SK-N-SH (cell line): ENCODE results near the gene TRIM8. TPM values are rescaled to one million over a fixed set of nuclear protein-coding genes. Genes with fewer than 3 reads are reported as not detected.

Experiments
- CTCF ChIA-PET: fragments of 300-600, 350-600 bp; formaldehyde crosslinking; extraction: SDS; loops from one replicate; lab custom pipeline; 2021; lab: Yijun Ruan, JAX
- POLR2A ChIA-PET: fragments of 350-600 bp; sonication (Branson Sonifier 250); formaldehyde crosslinking; extraction: SDS; loops from one replicate; lab custom pipeline; 2020; ENCODE audit warnings: antibody characterized with exemption, inconsistent platforms; lab: Yijun Ruan, JAX
- DNase-seq: peaks from one replicate; pipeline ENCODE4 v3.0.0; 2012
- H2AFZ ChIP-seq: fragments of 200-600 bp; sonication (generic); 2 replicates; pipeline ENCODE4 v1.8.1; 2016; ENCODE audit warnings: antibody characterized with exemption, mild to moderate bottlenecking, low read depth
- H3F3A ChIP-seq: fragments of 200-600 bp; sonication (generic); replicated peaks from 2 replicates; pipeline ENCODE3; 2016; ENCODE audit warnings: antibody characterized with exemption, mild to moderate bottlenecking; ENCODE audit not compliant: insufficient read depth
- H3K27ac ChIP-seq, 2 experiments: fragments of 200-500 bp in 1 of 2; fragments of 200-600 bp in 1 of 2; sonication (Bioruptor generic) in 1 of 2; sonication (generic), shearing (Covaris generic) in 1 of 2; 2 replicates each; pipeline versions ENCODE4 v1.5.1 to v1.6.1; 2014 to 2016; ENCODE audit warnings: low read depth in 2 of 2, inconsistent platforms in 1 of 2, low read length in 1 of 2, mild to moderate bottlenecking in 1 of 2, mixed read lengths in 1 of 2
- H3K27me3 ChIP-seq: fragments of 200-600 bp; sonication (generic), shearing (Covaris generic); 2 replicates; pipeline ENCODE4 v1.6.1; 2016; ENCODE audit warnings: mixed run types; ENCODE audit not compliant: insufficient read depth
- H3K36me3 ChIP-seq, 2 experiments: fragments of 200-500 bp in 1 of 2; fragments of 200-600 bp in 1 of 2; sonication (Bioruptor generic) in 1 of 2; sonication (generic) in 1 of 2; replicated peaks in 1 of 2; 2 replicates each; pipeline versions ENCODE3 to v1.5.1; 2014 to 2016; ENCODE audit warnings: low read length in 1 of 2, mild to moderate bottlenecking in 1 of 2; ENCODE audit not compliant: insufficient read depth in 2 of 2, control insufficient read depth in 1 of 2
- H3K4me1 ChIP-seq, 2 experiments: fragments of 200-500 bp in 1 of 2; fragments of 200-600 bp in 1 of 2; sonication (Bioruptor generic) in 1 of 2; sonication (generic), shearing (Covaris generic) in 1 of 2; 2 replicates each; pipeline versions ENCODE4 v1.5.1 to v1.6.1; 2014 to 2016; ENCODE audit warnings: low read depth in 1 of 2, low read length in 1 of 2, mixed run types in 1 of 2; ENCODE audit not compliant: insufficient read depth in 2 of 2, control insufficient read depth in 1 of 2
- H3K4me2 ChIP-seq: fragments of 200-600 bp; sonication (generic), shearing (Covaris generic); 2 replicates; pipeline ENCODE4 v1.6.1; 2017; ENCODE audit warnings: mixed run types
- H3K4me3 ChIP-seq, 2 experiments: fragments of 200-500 bp in 1 of 2; fragments of 200-600 bp in 1 of 2; sonication (Bioruptor generic) in 1 of 2; sonication (generic), shearing (Covaris generic) in 1 of 2; 2 replicates each; pipeline versions ENCODE4 v1.5.1 to v1.8.1; 2014 to 2016; ENCODE audit warnings: low read depth in 2 of 2, inconsistent platforms in 1 of 2, low read length in 1 of 2, mild to moderate bottlenecking in 1 of 2, mixed read lengths in 1 of 2, moderate library complexity in 1 of 2
- H3K79me2 ChIP-seq: fragments of 200-600 bp; sonication (generic); 2 replicates; pipeline ENCODE4 v1.8.1; 2017; ENCODE audit warnings: mild to moderate bottlenecking; ENCODE audit not compliant: insufficient read depth
- H3K9ac ChIP-seq: fragments of 200-600 bp; sonication (generic); 2 replicates; pipeline ENCODE4 v1.6.1; 2017; ENCODE audit warnings: mixed run types
- H3K9me2 ChIP-seq: fragments of 200-600 bp; sonication (generic); 2 replicates; pipeline ENCODE4 v1.6.1; 2017; ENCODE audit warnings: mixed run types
- H3K9me3 ChIP-seq: fragments of 200-600 bp; sonication (generic); 2 replicates; pipeline ENCODE4 v1.6.1; 2017; ENCODE audit warnings: mixed run types, mild to moderate bottlenecking, moderate library complexity
- H4K20me1 ChIP-seq: fragments of 200-600 bp; sonication (generic); 2 replicates; pipeline ENCODE4 v1.6.1; 2017; ENCODE audit warnings: mild to moderate bottlenecking, mixed run types; ENCODE audit not compliant: insufficient read depth
- FOSL2 ChIP-seq: IDR thresholded peaks from 2 replicates; pipeline ENCODE4 v1.4.0; 2012; ENCODE audit warnings: low read depth, mild to moderate bottlenecking, moderate library complexity, borderline replicate concordance
- GABPA ChIP-seq: IDR thresholded peaks from 2 replicates; pipeline ENCODE4 v1.4.0; 2012; ENCODE audit warnings: low read depth, mild to moderate bottlenecking
- GATA2 ChIP-seq: sonication (generic); formaldehyde crosslinking; IDR thresholded peaks from 2 replicates; pipeline ENCODE4 v1.5.0; 2020; ENCODE audit warnings: mild to moderate bottlenecking, missing genetic modification reagents
- JUND ChIP-seq: IDR thresholded peaks from 2 replicates; pipeline ENCODE4 v1.4.0; 2012
- MXI1 ChIP-seq: IDR thresholded peaks from 2 replicates; pipeline ENCODE4 v1.6.1; 2012; ENCODE audit warnings: mild to moderate bottlenecking, low read depth, low read length, improper control_type of control experiment
- NRF1 ChIP-seq: IDR thresholded peaks from 2 replicates; pipeline ENCODE4 v1.6.1; 2012; ENCODE audit warnings: low read depth, mild to moderate bottlenecking, low read length
- POLR2AphosphoS5 ChIP-seq: IDR thresholded peaks from 2 replicates; pipeline ENCODE4 v1.6.1; 2012; ENCODE audit warnings: low read depth, low read length
- RFX5 ChIP-seq: IDR thresholded peaks from 2 replicates; pipeline ENCODE4 v1.6.1; 2012; ENCODE audit warnings: mild to moderate bottlenecking, improper control_type of control experiment, low read length
- SMC3 ChIP-seq: IDR thresholded peaks from 2 replicates; pipeline ENCODE4 v1.6.1; 2012; ENCODE audit warnings: low read depth, low read length, improper control_type of control experiment
- WGBS: methylation state at CpG from one replicate; pipeline ENCODE4 v1.1.6; 2017; ENCODE audit warnings: low lambda C conversion rate; 5-methylcytosine and 5-hydroxymethylcytosine counted together
- polyA plus RNA-seq, 3 experiments: library from polyadenylated mRNA; depleted of rRNA; stranded (reverse); fragments of >200 nt; gene quantifications; 2 replicates each; pipeline ENCODE4 v1.2.3, GENCODE V29; 2012
- TF ChIP-seq, protein P1 (sequence below): IDR thresholded peaks from 2 replicates; pipeline ENCODE4 v1.6.1; 2012; ENCODE audit warnings: mild to moderate bottlenecking, low read depth, low read length, moderate library complexity
- TF ChIP-seq, protein P2 (sequence below): IDR thresholded peaks from 2 replicates; pipeline ENCODE4 v1.4.0; 2012; ENCODE audit warnings: low read depth, borderline replicate concordance
- TF ChIP-seq, protein P3 (sequence below): fragments of 150-350 bp; IDR thresholded peaks from 2 replicates; pipeline ENCODE4 v1.6.1; 2017; ENCODE audit warnings: antibody characterized with exemption, low read length, low read depth, borderline replicate concordance

The TRIM8 gene
- polyA plus RNA-seq, 1 of the 3 experiments (the other 2 are of a cell fraction), result 108 TPM

DNA sequence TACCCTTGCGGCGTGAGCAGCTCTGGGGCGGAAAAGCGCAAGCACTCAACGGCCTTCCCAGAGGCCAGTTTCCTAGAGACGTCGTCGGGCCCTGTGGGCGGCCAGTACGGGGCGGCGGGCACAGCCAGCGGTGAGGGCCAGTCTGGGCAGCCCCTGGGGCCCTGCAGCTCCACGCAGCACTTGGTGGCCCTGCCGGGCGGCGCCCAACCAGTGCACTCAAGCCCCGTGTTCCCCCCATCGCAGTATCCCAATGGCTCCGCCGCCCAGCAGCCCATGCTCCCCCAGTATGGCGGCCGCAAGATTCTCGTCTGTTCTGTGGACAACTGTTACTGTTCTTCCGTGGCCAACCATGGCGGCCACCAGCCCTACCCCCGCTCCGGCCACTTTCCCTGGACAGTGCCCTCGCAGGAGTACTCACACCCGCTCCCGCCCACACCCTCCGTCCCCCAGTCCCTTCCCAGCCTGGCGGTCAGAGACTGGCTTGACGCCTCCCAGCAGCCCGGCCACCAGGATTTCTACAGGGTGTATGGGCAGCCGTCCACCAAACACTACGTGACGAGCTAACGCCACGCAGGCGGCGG, 12.6 kb downstream of the TRIM8 start:
- no peaks in the 10 kb centered on the region for H3K9me2 ChIP-seq
- H4K20me1 ChIP-seq, result peaks cover 40% of the 10 kb centered on the region
- H2AFZ ChIP-seq, result no peak overlapping the region
- H3K27me3 ChIP-seq, result no peaks in the 10 kb centered on the region
- no peak overlapping the region for H3K4me3 ChIP-seq
- H3K27ac ChIP-seq, result no peak overlapping the region
- peaks cover 0 to 15% of the 10 kb centered on the region in 2 experiments; a peak in 1 of 4 replicates for H3K4me1 ChIP-seq
- H3K9me3 ChIP-seq, result no peaks in the 10 kb centered on the region
- no peak overlapping the region for H3K4me2 ChIP-seq
- peaks cover 40% of the 10 kb centered on the region for H3K79me2 ChIP-seq
- ChIA-PET POLR2A (interaction anchor here (1.0 kb wide), 1 partner anchor 10 kb away, joined by 3 read pairs; no protein-coding TSS in a partner anchor), CTCF (interaction anchor here (0.8 to 1.8 kb wide), 4 partner anchors 8 to 58 kb away, joined by 3 to 10 read pairs (median 4); partner anchors contain the start of gene SFXN2)
- H3K9ac ChIP-seq, result no peak overlapping the region
- H3K36me3 ChIP-seq, result peaks cover 19 to 47% of the 10 kb centered on the region in 2 experiments
- no peak for DNase-seq
- TF ChIP-seq, protein P1, sequence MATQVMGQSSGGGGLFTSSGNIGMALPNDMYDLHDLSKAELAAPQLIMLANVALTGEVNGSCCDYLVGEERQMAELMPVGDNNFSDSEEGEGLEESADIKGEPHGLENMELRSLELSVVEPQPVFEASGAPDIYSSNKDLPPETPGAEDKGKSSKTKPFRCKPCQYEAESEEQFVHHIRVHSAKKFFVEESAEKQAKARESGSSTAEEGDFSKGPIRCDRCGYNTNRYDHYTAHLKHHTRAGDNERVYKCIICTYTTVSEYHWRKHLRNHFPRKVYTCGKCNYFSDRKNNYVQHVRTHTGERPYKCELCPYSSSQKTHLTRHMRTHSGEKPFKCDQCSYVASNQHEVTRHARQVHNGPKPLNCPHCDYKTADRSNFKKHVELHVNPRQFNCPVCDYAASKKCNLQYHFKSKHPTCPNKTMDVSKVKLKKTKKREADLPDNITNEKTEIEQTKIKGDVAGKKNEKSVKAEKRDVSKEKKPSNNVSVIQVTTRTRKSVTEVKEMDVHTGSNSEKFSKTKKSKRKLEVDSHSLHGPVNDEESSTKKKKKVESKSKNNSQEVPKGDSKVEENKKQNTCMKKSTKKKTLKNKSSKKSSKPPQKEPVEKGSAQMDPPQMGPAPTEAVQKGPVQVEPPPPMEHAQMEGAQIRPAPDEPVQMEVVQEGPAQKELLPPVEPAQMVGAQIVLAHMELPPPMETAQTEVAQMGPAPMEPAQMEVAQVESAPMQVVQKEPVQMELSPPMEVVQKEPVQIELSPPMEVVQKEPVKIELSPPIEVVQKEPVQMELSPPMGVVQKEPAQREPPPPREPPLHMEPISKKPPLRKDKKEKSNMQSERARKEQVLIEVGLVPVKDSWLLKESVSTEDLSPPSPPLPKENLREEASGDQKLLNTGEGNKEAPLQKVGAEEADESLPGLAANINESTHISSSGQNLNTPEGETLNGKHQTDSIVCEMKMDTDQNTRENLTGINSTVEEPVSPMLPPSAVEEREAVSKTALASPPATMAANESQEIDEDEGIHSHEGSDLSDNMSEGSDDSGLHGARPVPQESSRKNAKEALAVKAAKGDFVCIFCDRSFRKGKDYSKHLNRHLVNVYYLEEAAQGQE, result no peak
- TF ChIP-seq, protein P2, sequence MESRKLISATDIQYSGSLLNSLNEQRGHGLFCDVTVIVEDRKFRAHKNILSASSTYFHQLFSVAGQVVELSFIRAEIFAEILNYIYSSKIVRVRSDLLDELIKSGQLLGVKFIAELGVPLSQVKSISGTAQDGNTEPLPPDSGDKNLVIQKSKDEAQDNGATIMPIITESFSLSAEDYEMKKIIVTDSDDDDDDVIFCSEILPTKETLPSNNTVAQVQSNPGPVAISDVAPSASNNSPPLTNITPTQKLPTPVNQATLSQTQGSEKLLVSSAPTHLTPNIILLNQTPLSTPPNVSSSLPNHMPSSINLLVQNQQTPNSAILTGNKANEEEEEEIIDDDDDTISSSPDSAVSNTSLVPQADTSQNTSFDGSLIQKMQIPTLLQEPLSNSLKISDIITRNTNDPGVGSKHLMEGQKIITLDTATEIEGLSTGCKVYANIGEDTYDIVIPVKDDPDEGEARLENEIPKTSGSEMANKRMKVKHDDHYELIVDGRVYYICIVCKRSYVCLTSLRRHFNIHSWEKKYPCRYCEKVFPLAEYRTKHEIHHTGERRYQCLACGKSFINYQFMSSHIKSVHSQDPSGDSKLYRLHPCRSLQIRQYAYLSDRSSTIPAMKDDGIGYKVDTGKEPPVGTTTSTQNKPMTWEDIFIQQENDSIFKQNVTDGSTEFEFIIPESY, result no peak
- TF ChIP-seq GABPA (no peak), JUND (no peak), NRF1 (no peak), POLR2AphosphoS5 (no peak), SMC3 (no peak), RFX5 (no peak), GATA2 (no peak), MXI1 (no peak), FOSL2 (no peak)
- TF ChIP-seq, protein P3, sequence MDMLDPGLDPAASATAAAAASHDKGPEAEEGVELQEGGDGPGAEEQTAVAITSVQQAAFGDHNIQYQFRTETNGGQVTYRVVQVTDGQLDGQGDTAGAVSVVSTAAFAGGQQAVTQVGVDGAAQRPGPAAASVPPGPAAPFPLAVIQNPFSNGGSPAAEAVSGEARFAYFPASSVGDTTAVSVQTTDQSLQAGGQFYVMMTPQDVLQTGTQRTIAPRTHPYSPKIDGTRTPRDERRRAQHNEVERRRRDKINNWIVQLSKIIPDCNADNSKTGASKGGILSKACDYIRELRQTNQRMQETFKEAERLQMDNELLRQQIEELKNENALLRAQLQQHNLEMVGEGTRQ, result no peak
- WGBS, result 97% methylated on average over 42 of the region's 42 CpGs
- peaks cover 18% of the 10 kb centered on the region for H3F3A ChIP-seq
